Progenitor cell of endocrine pancreas (in vitro differentiated cells): ENCODE results near the gene CLP1. TPM values are rescaled to one million over a fixed set of nuclear protein-coding genes. Genes with fewer than 3 reads are reported as not detected.

Experiments
- DNase-seq: peaks from one replicate; pipeline ENCODE4 v3.0.0; 2021; ENCODE audit warnings: low spot score; ENCODE audit not compliant: unreplicated experiment
- H3K27ac Mint-ChIP-seq: 2 replicates; pipeline ENCODE4 v1.8.0; 2021; ENCODE audit warnings: mild to moderate bottlenecking, moderate library complexity, mixed read lengths
- H3K27me3 Mint-ChIP-seq: 2 replicates; pipeline ENCODE4 v1.8.0; 2021; ENCODE audit warnings: mixed read lengths
- H3K36me3 Mint-ChIP-seq: 2 replicates; pipeline ENCODE4 v1.8.0; 2022; ENCODE audit warnings: mixed read lengths; ENCODE audit not compliant: insufficient read depth
- H3K4me1 Mint-ChIP-seq: 2 replicates; pipeline ENCODE4 v1.8.0; 2021; ENCODE audit warnings: low read depth, mixed read lengths
- H3K4me3 Mint-ChIP-seq: 2 replicates; pipeline ENCODE4 v1.8.0; 2021; ENCODE audit warnings: low read depth, mild to moderate bottlenecking, moderate library complexity, mixed read lengths
- H3K9me3 Mint-ChIP-seq: 2 replicates; pipeline ENCODE4 v1.8.0; 2021; ENCODE audit warnings: low read depth, mixed read lengths
- CTCF ChIP-seq: fragments of 200-600 bp; sonication (generic); IDR thresholded peaks from one replicate; pipeline ENCODE4 v1.5.0; 2021; ENCODE audit warnings: antibody characterized with exemption, mild to moderate bottlenecking; ENCODE audit not compliant: unreplicated experiment
- total RNA-seq: library from RNA; stranded (reverse); gene quantifications from 2 replicates; pipeline ENCODE4 v1.2.1, GENCODE V29; 2021

CLP1 gene
- total RNA-seq, 1 donor from 2014 or later, result 22.2 TPM

DNA sequence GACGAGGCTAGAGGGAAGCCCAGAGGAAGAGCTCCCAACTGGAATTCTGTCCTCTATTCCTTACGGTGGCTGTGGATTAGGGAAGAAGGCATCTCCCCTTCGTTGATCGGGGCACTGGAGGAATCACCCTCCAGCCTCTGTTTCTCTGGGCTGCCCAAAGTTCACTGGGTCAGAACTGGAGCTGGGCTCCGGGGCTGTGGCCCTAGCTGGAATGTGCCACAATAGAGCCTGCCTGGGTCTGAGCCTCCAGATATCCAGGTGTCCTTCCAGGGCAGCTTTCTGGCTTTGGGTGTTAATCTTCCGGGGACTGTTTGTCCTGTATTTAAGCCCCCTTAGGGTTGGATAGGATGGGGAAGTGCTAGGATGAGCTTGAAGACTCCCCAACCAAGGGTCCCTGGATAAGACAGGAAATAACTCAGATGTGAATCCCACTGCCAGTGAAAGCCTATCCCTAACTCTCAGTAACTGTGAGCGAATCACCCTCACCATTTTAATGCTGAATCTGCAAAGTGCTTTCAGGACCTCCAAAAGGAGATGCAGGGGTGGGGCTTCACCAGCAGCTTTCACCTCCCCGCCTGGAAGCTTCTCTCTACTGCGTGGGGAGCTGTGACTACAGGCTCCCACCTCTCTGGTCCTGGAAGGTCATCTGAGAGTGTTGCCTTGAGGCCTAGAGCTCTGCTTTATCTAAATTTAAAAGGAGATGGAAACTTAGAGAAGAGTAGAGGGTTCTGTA lies 17.3 kb upstream of the CLP1 start:
- no peak for TF ChIP-seq CTCF
- Mint-ChIP-seq H3K36me3 (peaks cover 12% of the 10 kb centered on the region), H3K4me3 (peak overlapping the region; percentile 98), H3K9me3 (no peaks in the 10 kb centered on the region), H3K27ac (peak overlapping the region; percentile 98), H3K4me1 (peaks cover 48% of the 10 kb centered on the region), H3K27me3 (no peaks in the 10 kb centered on the region)
- DNase-seq, result no peak

GRCh38 chr11:57641011-57641807 lies 16.4 kb upstream of the CLP1 start:
- H3K36me3 Mint-ChIP-seq, result peaks cover 12% of the 10 kb centered on the region
- peak overlapping the region; percentile 98 for H3K4me3 Mint-ChIP-seq
- no peaks in the 10 kb centered on the region for H3K9me3 Mint-ChIP-seq
- DNase-seq, result no peak
- peaks cover 56% of the 10 kb centered on the region for H3K4me1 Mint-ChIP-seq
- H3K27me3 Mint-ChIP-seq, result no peaks in the 10 kb centered on the region
- peak; percentile 47 for TF ChIP-seq CTCF
- peak overlapping the region; percentile 98 for H3K27ac Mint-ChIP-seq

GRCh38 chr11:57643802-57644201 lies 13.8 kb upstream of the CLP1 start:
- Mint-ChIP-seq H3K9me3 (no peaks in the 10 kb centered on the region), H3K36me3 (peaks cover 11% of the 10 kb centered on the region), H3K27me3 (no peaks in the 10 kb centered on the region), H3K27ac (peak overlapping the region; percentile 69), H3K4me3 (no peak overlapping the region), H3K4me1 (peaks cover 71% of the 10 kb centered on the region)
- TF ChIP-seq CTCF, result no peak
- no peak for DNase-seq

- Mint-ChIP-seq H3K27me3 (no peaks in the 10 kb centered on the region), H3K27ac (peak overlapping the region; percentile 78), H3K9me3 (no peaks in the 10 kb centered on the region), H3K4me1 (peaks cover 77% of the 10 kb centered on the region), H3K4me3 (no peak overlapping the region), H3K36me3 (peaks cover 11% of the 10 kb centered on the region)
- TF ChIP-seq CTCF, result peak; percentile 89
- DNase-seq, result peak; percentile 78
Observed at GRCh38 chr11:57644748-57645688, 12.5 kb upstream of the CLP1 start.

- TF ChIP-seq CTCF, result no peak
- no peaks in the 10 kb centered on the region for H3K27me3 Mint-ChIP-seq
- peaks cover 9% of the 10 kb centered on the region for H3K36me3 Mint-ChIP-seq
- H3K4me3 Mint-ChIP-seq, result no peak overlapping the region
- H3K27ac Mint-ChIP-seq, result peak overlapping the region; percentile 76
- H3K4me1 Mint-ChIP-seq, result peaks cover 75% of the 10 kb centered on the region
- no peak for DNase-seq
- H3K9me3 Mint-ChIP-seq, result no peaks in the 10 kb centered on the region
Observed at GRCh38 chr11:57645689-57646085, 11.9 kb upstream of the CLP1 start.
